Activated CD8-positive, alpha-beta memory T cell treated with anti-CD3 and anti-CD28 coated beads for 36 hours (primary cell): ENCODE data around the gene MOGAT2. TPM values are rescaled to one million over a fixed set of nuclear protein-coding genes. Genes with fewer than 3 reads are reported as not detected.
"Not testable (repeated sequence)": the region's sequence is repeated elsewhere in the genome, so short reads cannot be mapped to it uniquely, and the experiment has no call there.

ENCODE experiments used
- CTCF ChIA-PET: fragments of 350-600 bp; sonication (Branson Sonifier 250); formaldehyde crosslinking; loops from one replicate; lab custom pipeline; 2021; ENCODE audit warnings: antibody characterized with exemption; lab: Charles Lee
- POLR2A ChIA-PET: fragments of 350-600 bp; sonication (Branson Sonifier 250); formaldehyde crosslinking; loops from one replicate; lab custom pipeline; 2021; ENCODE audit warnings: antibody characterized with exemption; lab: Charles Lee
- total RNA-seq, 2 experiments: library from RNA; stranded (reverse); gene quantifications; one replicate each; pipeline ENCODE4 v1.2.3, GENCODE V29; 2021

The MOGAT2 gene
- not detected for total RNA-seq

DNA sequence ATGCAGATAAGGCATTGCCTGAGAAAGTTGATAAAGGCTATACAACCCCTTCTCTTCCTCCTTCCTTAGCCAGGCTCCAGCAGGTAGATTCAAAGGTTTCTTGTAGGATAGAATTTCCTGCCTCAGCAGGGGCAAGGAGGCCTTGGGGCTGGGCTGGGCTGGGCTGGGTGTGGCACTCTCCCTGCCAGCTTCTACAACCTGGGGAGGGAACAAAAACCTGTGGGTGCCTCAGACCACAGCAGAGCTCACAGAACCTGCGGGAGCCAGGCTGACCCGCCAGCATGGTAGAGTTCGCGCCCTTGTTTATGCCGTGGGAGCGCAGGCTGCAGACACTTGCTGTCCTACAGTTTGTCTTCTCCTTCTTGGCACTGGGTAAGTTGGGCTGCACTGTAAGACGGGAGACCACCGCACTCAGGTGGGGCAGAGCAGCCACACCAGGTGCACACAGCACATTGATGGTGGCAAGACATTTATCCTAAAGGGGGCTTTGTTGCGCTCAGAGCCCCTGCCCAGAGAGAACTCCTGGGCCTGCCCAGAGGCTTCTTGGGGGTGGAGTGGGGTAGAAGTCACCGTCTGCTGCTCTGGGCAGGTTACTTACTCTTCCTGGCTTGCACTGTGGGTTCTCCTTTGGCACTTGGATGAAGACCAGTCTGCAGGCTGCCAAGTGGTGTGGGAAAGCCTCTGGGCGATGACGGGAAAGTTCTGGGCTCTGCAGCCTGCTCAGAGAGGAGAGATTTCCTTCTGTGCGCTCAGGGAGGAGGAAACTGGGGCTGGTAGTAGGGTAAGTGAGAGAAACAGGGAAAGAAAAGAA, at the start of gene MOGAT2:
Gene MOGAT2, plus strand, starts transcription at position 231 of the 811 bp plus-strand sequence. Its CDS starts 51 bp downstream, at position 282.
- POLR2A ChIA-PET = no interaction called here
- CTCF ChIA-PET = no interaction called here

GRCh38 chr11:75668451-75669297, 49.0 kb upstream of the MOGAT2 start, which contains the start of gene MAP6:
Gene MAP6 (minus strand): TSS chr11:75669038. CDS start chr11:75668369, 669 bp downstream.
- ChIA-PET POLR2A (interaction anchor here (0.6 to 0.7 kb wide), 2 partner anchors 10 to 123 kb away, joined by 3 to 5 read pairs; no protein-coding TSS in a partner anchor), CTCF (interaction anchor here (0.7 kb wide), 1 partner anchor 132 kb away, joined by 3 read pairs; no protein-coding TSS in a partner anchor)

DNA sequence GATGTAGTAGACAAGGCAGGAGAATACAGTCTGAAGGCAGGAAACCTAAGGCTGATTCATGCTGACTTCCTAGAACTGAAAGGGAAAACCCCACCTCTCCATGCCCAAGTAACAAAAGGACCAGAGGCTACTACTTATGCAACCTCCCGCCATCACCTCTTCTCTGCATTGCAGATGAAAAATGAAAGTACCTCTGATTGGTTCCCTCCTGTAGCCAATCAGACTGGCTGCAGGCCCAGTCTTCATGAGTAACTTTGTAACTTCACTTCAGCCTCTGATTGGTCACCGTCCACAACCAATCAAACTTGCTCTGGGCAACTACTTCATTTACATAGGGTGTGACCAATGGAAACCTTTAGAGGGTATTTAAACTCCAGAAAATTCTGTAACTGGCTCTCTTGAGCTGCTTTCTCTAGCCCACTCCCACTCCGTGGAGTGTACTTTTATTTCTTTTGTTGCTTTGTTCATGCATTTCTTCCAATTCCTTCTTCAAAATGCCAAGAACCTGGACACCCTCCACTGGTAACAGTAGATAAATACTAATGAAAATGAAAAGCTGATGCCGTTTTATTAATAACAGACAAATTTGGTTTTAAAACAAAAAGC, 43.6 kb upstream of the MOGAT2 start:
- POLR2A ChIA-PET = no interaction called here
- CTCF ChIA-PET = no interaction called here

- POLR2A ChIA-PET = no interaction called here
- CTCF ChIA-PET = no interaction called here
Measured at GRCh38 chr11:75677275-75677674, 40.4 kb upstream of the MOGAT2 start.

DNA sequence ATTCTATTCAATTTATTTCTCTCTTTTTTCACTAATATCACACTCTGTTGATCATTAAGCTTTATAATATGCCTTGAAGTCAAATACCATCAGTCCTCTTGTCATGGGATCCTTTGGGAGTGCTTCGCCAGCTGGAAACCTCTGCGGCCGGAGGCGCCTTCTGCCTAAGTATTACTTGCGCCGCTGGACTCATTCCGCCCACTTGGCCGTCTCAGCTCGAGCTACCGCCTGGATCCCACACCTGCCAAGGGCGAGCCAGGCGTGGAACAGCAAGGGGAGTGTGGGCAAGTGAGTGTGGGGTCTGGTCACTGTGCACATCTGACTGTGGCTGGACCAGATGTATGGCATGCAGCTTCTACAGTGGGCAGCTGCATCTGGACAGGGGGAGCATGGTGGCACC, 39.7 kb upstream of the MOGAT2 start:
- ChIA-PET POLR2A (no interaction called here), CTCF (interaction anchor here (0.6 to 1.3 kb wide), 2 partner anchors 23 to 223 kb away, joined by 3 read pairs; no protein-coding TSS in a partner anchor)

DNA sequence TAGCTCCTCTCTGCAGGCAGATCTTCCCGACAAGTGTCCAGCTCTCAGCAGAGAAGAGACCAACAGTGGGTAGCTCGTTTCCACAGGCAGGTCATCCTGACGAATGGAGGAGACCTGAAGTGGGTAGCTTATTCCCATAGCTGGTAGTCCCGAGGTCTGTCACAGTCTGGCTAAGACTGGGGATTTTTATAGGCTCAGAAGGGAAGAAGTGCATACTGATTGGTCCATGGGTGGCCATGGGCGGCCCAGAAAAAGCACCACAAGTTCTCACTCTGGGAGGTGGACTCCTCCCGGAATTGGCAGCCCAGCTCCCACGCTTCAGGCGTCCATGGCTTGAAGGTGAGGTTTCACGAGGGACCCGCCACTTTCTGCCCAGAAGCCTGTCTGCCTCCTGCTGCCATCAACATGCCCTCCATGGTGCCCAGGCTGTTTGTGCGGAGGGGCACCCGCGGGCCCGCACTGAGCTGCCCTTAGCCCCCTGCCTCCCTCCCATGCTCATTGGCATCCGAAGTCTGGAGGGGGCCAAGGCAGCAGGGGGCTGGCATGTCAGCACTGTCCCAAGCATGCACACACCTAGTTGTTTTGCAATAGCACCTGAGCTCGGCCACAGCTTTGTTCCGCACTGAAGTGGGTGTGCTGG, 38.9 kb upstream of the MOGAT2 start:
- POLR2A ChIA-PET = interaction anchor here (0.5 to 0.6 kb wide), 2 partner anchors 10 to 91 kb away, joined by 3 to 5 read pairs; no protein-coding TSS in a partner anchor
- CTCF ChIA-PET = interaction anchor here (0.7 to 1.3 kb wide), 2 partner anchors 24 to 560 kb away, joined by 3 read pairs; no protein-coding TSS in a partner anchor

DNA sequence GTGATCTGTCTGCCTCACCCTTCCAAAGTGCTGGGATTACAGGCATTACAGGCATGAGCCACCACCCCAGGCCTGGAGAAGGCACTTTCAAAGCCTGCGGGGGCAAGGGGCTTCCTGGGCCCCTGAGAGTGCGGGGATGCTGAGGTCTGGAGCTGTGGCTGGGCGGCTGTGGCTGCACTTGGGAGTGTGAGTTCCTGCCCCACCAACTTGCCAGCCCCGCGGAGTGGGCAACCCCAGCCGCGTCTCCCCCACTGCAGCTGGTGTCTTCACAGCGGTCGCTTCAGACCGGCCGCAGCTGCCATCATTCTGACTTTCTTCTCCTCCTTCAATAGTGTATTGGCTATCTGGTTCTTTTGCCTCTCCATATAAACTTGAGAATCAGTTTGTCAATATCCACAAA, 38.1 kb upstream of the MOGAT2 start:
- POLR2A ChIA-PET = no interaction called here
- CTCF ChIA-PET = interaction anchor here (1.1 kb wide), 1 partner anchor 26 kb away, joined by 3 read pairs; no protein-coding TSS in a partner anchor

GRCh38 chr11:75683856-75684255, 33.8 kb upstream of the MOGAT2 start:
- CTCF ChIA-PET, POLR2A ChIA-PET: not testable (repeated sequence)

DNA sequence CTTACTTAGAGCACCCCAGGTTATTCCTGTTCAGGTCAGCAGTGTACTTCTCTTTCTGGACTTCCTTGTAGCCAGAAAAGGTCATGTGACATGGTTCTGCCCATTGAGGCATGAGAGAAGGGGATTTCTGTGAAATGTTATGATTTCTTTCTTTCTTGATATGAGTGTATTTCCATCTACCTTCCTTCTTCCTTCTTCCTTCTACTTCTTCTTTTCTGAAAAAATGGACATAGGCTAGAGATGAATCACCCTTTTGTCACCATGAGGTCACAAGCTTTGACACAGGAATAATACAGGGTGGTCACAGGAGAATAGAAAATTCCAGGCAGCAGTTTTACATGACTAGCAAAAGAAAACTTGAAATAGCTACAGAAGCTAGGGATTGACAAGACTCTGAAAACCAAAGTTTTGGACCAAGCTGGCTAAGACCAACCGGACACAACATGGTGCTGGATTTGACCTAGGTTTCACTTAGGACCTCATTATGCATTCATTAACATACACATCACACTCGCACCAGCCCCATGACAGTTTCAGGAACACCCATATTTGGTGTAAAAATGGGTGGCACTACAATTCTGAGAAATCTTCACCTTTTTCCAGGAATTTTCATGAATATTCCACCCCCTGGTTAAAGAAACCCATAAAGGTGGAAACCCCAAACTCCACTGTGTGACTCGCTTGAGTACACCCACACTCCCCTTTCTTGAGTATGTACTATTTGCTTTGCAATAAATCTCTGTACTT, 27.6 kb upstream of the MOGAT2 start:
- ChIA-PET CTCF (no interaction called here), POLR2A (no interaction called here)

DNA sequence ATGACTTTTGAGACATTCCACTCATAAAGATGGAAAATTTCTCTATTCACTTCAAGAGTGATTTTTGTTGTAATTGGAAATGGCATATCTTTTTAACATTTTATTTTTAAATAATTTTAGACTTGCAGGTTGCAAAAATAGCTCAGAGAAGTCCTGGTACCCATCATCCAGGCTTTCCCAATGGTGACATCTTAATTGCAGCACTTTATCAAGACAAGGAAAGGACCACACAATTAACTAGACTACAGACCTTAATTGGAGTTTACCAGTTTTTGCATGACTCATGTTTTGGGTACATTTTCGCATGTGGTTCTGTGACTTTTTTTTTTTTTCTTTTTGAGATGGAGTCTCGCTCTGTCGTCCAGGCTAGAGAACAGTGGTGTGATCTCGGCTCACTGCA, 25.8 kb upstream of the MOGAT2 start:
- POLR2A ChIA-PET = no interaction called here
- CTCF ChIA-PET = no interaction called here

- ChIA-PET POLR2A (no interaction called here), CTCF (no interaction called here)
Measured at GRCh38 chr11:75697906-75698581, 19.6 kb upstream of the MOGAT2 start.

- POLR2A ChIA-PET = no interaction called here
- CTCF ChIA-PET = no interaction called here
Measured at GRCh38 chr11:75700940-75701339, 16.7 kb upstream of the MOGAT2 start.

DNA sequence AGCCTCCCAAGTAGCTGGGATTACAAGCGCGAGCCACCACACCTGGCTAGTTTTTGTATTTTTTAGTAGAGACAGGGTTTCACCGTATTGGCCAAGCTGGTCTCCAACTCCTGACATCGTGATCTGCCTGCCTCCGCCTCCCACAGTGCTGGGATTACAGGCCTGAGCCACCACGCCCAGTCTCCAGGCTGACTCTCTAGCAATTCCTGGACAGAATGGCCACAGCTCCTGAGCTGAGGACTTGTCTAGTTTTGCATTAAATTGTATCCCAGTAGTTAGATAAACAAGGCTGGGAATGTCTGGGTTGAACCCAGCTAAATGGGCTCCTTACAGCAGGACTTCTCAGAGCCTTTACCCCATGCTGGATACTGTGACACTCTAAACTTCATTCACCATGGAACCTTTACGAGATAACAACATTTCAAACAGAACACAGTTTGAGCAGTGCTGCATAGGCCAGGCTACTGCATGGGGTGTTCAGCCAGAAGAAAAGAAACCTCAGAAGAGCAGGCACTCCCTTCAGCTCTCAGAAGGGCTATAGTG, 13.9 kb upstream of the MOGAT2 start:
- ChIA-PET CTCF (no interaction called here), POLR2A (no interaction called here)

GRCh38 chr11:75705541-75705940, 12.1 kb upstream of the MOGAT2 start:
- ChIA-PET CTCF (interaction anchor here (0.6 to 1.7 kb wide), 15 partner anchors 10 to 979 kb away, joined by 3 to 7 read pairs (median 3); no protein-coding TSS in a partner anchor), POLR2A (no interaction called here)

DNA sequence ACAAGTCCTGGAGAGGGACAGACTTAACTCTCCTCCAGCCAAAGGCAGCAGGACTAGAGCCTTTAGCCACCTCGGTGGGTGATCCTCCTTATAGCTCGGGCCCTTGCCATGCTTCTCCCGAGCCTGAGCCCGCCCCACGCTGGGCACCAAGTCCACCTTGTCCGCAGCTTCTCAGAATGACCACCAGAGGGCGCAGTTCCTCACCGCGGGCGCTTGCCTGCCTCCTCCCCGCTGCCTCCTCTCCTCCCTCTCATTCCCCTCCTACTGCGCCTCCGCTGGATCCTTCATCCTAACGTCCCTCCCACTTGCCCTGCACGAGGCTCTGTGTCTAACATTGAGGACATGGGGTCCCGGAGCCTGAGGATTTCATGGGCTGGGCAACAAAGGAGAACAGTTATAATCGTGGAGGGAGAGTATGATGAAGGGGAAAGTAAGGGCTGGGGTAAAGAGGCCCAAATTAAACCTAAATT, 11.3 kb upstream of the MOGAT2 start:
- ChIA-PET POLR2A (no interaction called here), CTCF (interaction anchor here (0.6 to 1.7 kb wide), 16 partner anchors 10 to 1181 kb away, joined by 3 to 7 read pairs (median 3); no protein-coding TSS in a partner anchor)

DNA sequence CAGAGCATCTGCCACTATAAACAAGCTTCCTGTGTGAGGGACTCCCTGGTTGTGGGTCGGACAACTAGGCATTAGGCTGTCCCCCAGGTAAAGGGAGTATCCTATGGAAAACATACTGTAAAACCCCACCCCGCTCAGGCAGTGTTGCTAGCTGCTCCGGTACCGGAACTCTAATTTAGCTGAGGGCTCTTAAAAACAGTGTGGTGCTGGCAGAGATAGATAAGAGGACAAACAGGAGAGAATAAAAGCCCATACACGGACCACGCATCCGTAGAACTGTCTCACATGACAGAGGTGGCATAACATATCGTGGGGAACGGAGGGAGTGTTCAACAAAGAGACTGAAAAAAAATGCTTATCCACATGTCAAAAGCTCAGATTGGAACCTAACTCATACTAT, 3.4 kb upstream of the MOGAT2 start:
- CTCF ChIA-PET = interaction anchor here (0.7 kb wide), 1 partner anchor 874 kb away, joined by 3 read pairs; no protein-coding TSS in a partner anchor
- POLR2A ChIA-PET = no interaction called here

DNA sequence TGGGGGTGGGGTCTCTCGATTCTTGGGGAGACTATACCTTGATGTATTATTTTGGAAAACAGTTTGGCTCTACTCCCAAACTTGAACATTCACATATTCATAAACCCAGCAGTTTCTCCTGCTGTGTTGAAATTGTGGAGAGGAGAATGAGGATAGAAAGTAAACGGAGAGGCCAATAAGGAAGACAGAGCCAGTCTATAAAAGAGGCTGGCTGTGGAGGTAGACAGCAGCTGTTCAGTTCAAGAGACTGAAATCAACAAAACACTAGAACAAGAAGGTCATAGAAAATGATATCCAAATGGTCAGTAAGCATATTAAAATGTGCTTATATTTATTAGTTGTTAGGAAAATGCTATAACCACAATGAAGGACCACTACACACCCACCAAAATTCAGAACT, 1.9 kb upstream of the MOGAT2 start:
- POLR2A ChIA-PET = no interaction called here
- CTCF ChIA-PET = no interaction called here
